Measurements from ENCODE around the gene PALB2. TPM values are rescaled to one million over a fixed set of nuclear protein-coding genes. Genes with fewer than 3 reads are reported as not detected.

PALB2 gene
- total RNA-seq (ENCODE audit: insufficient read depth, low replicate concordance), result 6.3 TPM

- peak; percentile 97 for DNase-seq (ENCODE audit: low spot score)
These were observed at the start of gene PALB2, which contains the start of gene DCTN5 for GRCh38 chr16:23640931-23641765. Gene PALB2 (minus strand): TSS chr16:23641310. CDS start chr16:23641157, 153 bp downstream. Gene DCTN5 (plus strand): TSS chr16:23641466. CDS start chr16:23641543, 77 bp downstream.

GRCh38 chr16:23689442-23690187 lies 48.5 kb upstream of the PALB2 start:
- DNase-seq (ENCODE audit: low spot score), result no peak

GRCh38 chr16:23687034-23687808 lies 46.1 kb upstream of the PALB2 start:
- DNase-seq (ENCODE audit: low spot score), result no peak

GRCh38 chr16:23683487-23683886 lies 42.4 kb upstream of the PALB2 start:
- no peak for DNase-seq (ENCODE audit: low spot score)

GRCh38 chr16:23682181-23682580 lies 41.1 kb upstream of the PALB2 start:
- no peak for DNase-seq (ENCODE audit: low spot score)

- DNase-seq (ENCODE audit: low spot score), result no peak
These were observed 38.9 kb upstream of the PALB2 start for GRCh38 chr16:23679986-23680336.

GRCh38 chr16:23679274-23679985 lies 38.3 kb upstream of the PALB2 start:
- peak; percentile 15 for DNase-seq (ENCODE audit: low spot score)

GRCh38 chr16:23678430-23679273 lies 37.5 kb upstream of the PALB2 start, which contains the start of gene PLK1:
Gene PLK1 (plus strand): TSS chr16:23678889. CDS start chr16:23678933, 44 bp downstream.
- peak; percentile 90 for DNase-seq (ENCODE audit: low spot score)

GRCh38 chr16:23676924-23677480 lies 35.9 kb upstream of the PALB2 start:
- DNase-seq (ENCODE audit: low spot score), result no peak

- no peak for DNase-seq (ENCODE audit: low spot score)
These were observed 33.0 kb upstream of the PALB2 start for GRCh38 chr16:23673971-23674614.

GRCh38 chr16:23670137-23670776 lies 29.1 kb upstream of the PALB2 start:
- DNase-seq (ENCODE audit: low spot score), result no peak

GRCh38 chr16:23668873-23669272 lies 27.8 kb upstream of the PALB2 start:
- DNase-seq (ENCODE audit: low spot score), result no peak

- DNase-seq (ENCODE audit: low spot score), result no peak
These were observed 27.1 kb upstream of the PALB2 start for GRCh38 chr16:23668225-23668624.

GRCh38 chr16:23667355-23667659 lies 26.2 kb upstream of the PALB2 start:
- no peak for DNase-seq (ENCODE audit: low spot score)

GRCh38 chr16:23666571-23667354 lies 25.7 kb upstream of the PALB2 start:
- no peak for DNase-seq (ENCODE audit: low spot score)

- no peak for DNase-seq (ENCODE audit: low spot score)
These were observed 22.8 kb upstream of the PALB2 start for GRCh38 chr16:23663918-23664317.

GRCh38 chr16:23651943-23652468 lies 10.9 kb upstream of the PALB2 start:
- DNase-seq (ENCODE audit: low spot score), result no peak
